Astrocyte of the spinal cord (primary cell): ENCODE results near the gene PTPRN2.

Experiments
- DNase-seq: peaks from one replicate; pipeline ENCODE4 v3.0.0; 2011; ENCODE audit warnings: low read depth, low spot score
- H3K4me3 ChIP-seq: 2 replicates; pipeline ENCODE4 v1.5.1; 2011; ENCODE audit warnings: low read depth, mild to moderate bottlenecking, low read length, moderate library complexity
- in situ Hi-C: cut with HindIII; loops from 2 replicates; pipeline ENCODE4 v1.10.0; 2017; ENCODE audit warnings: low sequenced_read_pairs
- TF ChIP-seq, protein P1 (sequence below): IDR thresholded peaks from 2 replicates; pipeline ENCODE4 v1.5.1; 2012; ENCODE audit warnings: low read depth, mild to moderate bottlenecking, low read length, inconsistent platforms

The PTPRN2 gene

DNA sequence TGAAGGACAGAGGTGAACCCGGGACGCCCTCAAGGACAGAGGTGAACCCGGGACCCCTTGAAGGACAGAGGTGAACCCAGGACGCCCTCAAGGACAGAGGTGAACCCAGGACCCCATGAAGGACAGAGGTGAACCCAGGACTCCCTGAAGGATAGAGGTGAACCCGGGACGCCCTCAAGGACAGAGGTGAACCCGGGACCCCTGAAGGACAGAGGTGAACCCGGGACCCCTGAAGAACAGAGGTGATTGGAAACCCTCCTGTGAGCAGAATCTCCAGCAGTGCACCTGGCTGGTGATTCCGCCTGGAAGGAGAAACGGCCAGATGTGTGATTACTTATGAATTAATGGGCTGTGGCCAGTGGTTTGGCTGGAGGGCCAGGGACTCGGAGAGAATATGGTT is 272.3 kb downstream of the PTPRN2 start:
- in situ Hi-C loops: no loop called here
- TF ChIP-seq, protein P1, sequence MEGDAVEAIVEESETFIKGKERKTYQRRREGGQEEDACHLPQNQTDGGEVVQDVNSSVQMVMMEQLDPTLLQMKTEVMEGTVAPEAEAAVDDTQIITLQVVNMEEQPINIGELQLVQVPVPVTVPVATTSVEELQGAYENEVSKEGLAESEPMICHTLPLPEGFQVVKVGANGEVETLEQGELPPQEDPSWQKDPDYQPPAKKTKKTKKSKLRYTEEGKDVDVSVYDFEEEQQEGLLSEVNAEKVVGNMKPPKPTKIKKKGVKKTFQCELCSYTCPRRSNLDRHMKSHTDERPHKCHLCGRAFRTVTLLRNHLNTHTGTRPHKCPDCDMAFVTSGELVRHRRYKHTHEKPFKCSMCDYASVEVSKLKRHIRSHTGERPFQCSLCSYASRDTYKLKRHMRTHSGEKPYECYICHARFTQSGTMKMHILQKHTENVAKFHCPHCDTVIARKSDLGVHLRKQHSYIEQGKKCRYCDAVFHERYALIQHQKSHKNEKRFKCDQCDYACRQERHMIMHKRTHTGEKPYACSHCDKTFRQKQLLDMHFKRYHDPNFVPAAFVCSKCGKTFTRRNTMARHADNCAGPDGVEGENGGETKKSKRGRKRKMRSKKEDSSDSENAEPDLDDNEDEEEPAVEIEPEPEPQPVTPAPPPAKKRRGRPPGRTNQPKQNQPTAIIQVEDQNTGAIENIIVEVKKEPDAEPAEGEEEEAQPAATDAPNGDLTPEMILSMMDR: no peak
- no peak overlapping the region for H3K4me3 ChIP-seq
- DNase-seq: no peak

DNA sequence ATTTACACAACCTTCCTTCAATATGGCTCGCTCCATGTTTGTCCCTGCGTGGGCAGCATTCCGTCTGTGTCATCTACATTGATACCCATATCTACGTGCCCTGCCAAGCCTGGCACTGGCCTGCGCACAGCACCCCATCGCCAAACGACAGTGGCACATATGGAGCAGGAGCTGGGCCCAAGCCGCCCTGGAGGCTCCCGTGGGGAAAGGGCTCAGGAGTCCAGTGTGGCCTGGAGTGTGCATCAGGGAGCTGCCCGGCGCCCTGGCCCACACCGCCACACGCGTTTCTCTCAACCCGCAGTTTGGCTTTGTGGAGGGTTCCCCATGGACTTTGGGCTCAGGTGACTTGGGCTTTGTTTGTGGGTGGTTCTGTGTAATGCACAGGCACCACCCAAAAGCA is 273.2 kb downstream of the PTPRN2 start:
- H3K4me3 ChIP-seq: no peak overlapping the region
- TF ChIP-seq, protein P1: no peak
- DNase-seq: no peak
- in situ Hi-C loops: no loop called here

DNA sequence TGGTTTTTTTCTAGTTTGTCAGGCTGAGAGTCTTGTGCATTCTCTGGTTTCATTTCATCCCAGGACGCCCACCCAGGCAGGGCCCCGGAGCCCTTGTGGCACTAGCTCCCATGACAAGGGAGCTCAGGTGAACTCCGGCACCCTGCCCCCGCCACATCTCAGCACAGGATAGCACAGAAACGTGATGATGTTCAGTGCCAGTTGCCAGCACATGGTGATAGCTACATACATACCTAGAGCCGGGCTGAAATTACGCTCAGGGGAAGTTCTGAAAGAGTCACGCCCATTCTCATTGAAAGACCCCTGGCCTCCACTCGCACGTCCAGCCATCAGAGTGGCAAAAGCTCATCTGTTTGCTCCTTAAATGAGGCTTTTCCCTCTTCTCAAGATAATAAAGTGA is 273.7 kb downstream of the PTPRN2 start:
- DNase-seq: no peak
- H3K4me3 ChIP-seq: no peak overlapping the region
- in situ Hi-C loops: no loop called here
- TF ChIP-seq, protein P1: no peak

DNA sequence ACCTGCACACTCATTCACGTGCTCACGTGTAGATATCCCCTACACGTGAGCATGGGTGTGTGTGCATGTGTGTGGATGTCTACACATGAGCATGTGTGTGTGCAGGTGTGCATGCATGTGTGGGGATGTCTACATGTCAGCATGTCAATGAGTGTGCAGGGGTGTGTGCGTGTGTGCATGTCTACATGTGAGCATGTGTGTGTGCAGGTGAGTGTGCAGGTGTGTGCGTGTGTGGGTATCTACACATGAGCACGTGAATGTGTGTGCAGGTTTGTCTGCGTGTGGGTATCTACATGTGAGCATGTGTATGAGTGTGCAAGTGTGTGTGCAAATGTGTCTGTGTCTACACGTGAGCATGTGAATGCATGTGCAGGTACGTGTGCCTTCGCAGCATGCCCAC is 274.8 kb downstream of the PTPRN2 start:
- TF ChIP-seq, protein P1: no peak
- in situ Hi-C loops: no loop called here
- H3K4me3 ChIP-seq: no peak overlapping the region
- DNase-seq: no peak

DNA sequence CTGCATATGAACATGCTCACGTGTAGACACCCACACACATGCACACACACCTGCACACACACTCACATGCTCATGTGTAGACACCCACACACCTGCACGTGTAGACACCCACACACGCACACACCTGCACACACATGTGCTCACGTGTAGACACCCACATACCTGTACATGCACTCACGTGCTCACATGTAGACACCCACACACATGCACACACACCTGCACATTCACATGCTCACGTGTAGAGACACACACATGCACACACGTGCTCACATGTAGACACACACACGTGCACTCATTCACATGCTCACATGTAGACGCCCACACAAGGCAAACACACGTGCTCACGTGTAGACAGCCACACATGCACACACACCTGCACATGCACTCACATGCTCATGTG is 275.8 kb downstream of the PTPRN2 start:
- H3K4me3 ChIP-seq: no peak overlapping the region
- in situ Hi-C loops: no loop called here
- TF ChIP-seq, protein P1: no peak
- no peak for DNase-seq

DNA sequence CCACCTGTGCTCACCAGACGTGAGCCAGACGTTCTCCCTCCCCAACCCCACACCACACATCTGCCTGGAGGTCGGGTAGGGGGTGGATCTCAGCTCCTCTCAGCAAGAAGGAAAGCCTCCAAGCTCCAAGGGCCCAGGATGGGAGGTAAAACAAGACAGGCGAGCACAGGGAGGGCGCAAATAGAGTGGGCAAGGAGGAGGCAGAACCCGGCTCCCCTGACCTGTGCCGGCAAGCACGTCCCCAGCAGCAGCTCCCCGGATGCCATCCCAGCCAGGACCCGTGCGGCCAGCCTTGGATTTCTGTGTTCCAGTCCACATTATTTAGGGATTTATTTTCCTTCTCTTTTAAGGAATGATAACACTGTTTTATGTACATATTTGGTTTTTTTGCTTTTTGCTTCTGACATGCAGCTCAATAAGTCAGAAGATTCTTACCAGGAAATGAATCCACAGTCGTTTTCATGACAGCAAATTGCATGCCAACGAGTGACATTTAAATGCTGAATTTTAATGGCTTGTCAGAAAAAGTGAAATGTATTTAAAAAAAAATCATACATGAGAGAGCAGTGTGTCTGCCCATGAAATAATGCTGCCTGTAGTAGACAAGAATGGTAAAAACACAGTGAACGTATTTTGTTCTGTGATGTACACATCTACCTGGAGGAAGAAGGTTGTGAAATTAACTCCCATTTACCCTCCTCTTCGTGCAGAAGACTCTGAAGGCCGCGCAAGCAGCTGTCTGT is 276.5 kb downstream of the PTPRN2 start:
- DNase-seq: no peak
- in situ Hi-C loops: no loop called here
- H3K4me3 ChIP-seq: no peak overlapping the region
- TF ChIP-seq, protein P1: no peak
